HepG2 (cell line): ENCODE results near the gene SPRY1.
A peak's percentile ranks its signal among the peaks of the same experiment; 100 is the strongest.

ENCODE experiments used
- CEBPB ChIP-seq: IDR thresholded peaks from 2 replicates; pipeline ENCODE4 v1.6.1; 2011; ENCODE audit warnings: low read depth, low read length, improper control_type of control experiment, borderline replicate concordance
- JUN ChIP-seq: sonication (generic); formaldehyde crosslinking; IDR thresholded peaks from 2 replicates; pipeline ENCODE4 v1.4.0; 2020; ENCODE audit warnings: mild to moderate bottlenecking, missing genetic modification reagents
- RAD21 ChIP-seq: fragments of 450-650 bp; formaldehyde crosslinking; IDR thresholded peaks from 2 replicates; pipeline ENCODE4 v1.5.0; 2020; ENCODE audit warnings: mild to moderate bottlenecking
- REPIN1 ChIP-seq: sonication (generic); formaldehyde crosslinking; IDR thresholded peaks from 2 replicates; pipeline ENCODE4 v1.8.0; 2022; ENCODE audit warnings: missing genetic modification reagents, low read depth, mild to moderate bottlenecking, borderline replicate concordance
- RORA ChIP-seq: sonication (generic); formaldehyde crosslinking; IDR thresholded peaks from 2 replicates; pipeline ENCODE4 v1.5.0; 2020; ENCODE audit warnings: mild to moderate bottlenecking, missing genetic modification reagents, moderate library complexity
- ZBTB46 ChIP-seq: sonication (generic); formaldehyde crosslinking; IDR thresholded peaks from 2 replicates; pipeline ENCODE4 v1.4.0; 2020; ENCODE audit warnings: mild to moderate bottlenecking, missing genetic modification reagents, borderline replicate concordance
- TF ChIP-seq, protein P1 (sequence below): sonication (generic); formaldehyde crosslinking; IDR thresholded peaks from 2 replicates; pipeline ENCODE4 v1.5.0; 2020; ENCODE audit warnings: mild to moderate bottlenecking, missing genetic modification reagents, moderate library complexity

GRCh38 chr4:123396307-123397143 is at the start of gene SPRY1:
- TF ChIP-seq, protein P1, sequence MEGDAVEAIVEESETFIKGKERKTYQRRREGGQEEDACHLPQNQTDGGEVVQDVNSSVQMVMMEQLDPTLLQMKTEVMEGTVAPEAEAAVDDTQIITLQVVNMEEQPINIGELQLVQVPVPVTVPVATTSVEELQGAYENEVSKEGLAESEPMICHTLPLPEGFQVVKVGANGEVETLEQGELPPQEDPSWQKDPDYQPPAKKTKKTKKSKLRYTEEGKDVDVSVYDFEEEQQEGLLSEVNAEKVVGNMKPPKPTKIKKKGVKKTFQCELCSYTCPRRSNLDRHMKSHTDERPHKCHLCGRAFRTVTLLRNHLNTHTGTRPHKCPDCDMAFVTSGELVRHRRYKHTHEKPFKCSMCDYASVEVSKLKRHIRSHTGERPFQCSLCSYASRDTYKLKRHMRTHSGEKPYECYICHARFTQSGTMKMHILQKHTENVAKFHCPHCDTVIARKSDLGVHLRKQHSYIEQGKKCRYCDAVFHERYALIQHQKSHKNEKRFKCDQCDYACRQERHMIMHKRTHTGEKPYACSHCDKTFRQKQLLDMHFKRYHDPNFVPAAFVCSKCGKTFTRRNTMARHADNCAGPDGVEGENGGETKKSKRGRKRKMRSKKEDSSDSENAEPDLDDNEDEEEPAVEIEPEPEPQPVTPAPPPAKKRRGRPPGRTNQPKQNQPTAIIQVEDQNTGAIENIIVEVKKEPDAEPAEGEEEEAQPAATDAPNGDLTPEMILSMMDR (CRISPR knock-in tag), result no peak; the same call in 1 of the 2 replicates
- TF ChIP-seq RAD21, result no peak; the same call in 1 of the 2 replicates
- TF ChIP-seq JUN (CRISPR knock-in tag), result peak; percentile 53; the same call in 1 of the 2 replicates
- TF ChIP-seq CEBPB, result no peak
- TF ChIP-seq REPIN1, result no peak
- TF ChIP-seq RORA, result no peak
- no peak for TF ChIP-seq ZBTB46
